HG03460 (cell line): ENCODE measurements around the gene SRPK3.

Experiments used
- ATAC-seq: cut with Tn5 transposase; IDR thresholded peaks from one replicate; pipeline ENCODE4 v1.9.1; 2021; ENCODE audit not compliant: unreplicated experiment

The SRPK3 gene

DNA sequence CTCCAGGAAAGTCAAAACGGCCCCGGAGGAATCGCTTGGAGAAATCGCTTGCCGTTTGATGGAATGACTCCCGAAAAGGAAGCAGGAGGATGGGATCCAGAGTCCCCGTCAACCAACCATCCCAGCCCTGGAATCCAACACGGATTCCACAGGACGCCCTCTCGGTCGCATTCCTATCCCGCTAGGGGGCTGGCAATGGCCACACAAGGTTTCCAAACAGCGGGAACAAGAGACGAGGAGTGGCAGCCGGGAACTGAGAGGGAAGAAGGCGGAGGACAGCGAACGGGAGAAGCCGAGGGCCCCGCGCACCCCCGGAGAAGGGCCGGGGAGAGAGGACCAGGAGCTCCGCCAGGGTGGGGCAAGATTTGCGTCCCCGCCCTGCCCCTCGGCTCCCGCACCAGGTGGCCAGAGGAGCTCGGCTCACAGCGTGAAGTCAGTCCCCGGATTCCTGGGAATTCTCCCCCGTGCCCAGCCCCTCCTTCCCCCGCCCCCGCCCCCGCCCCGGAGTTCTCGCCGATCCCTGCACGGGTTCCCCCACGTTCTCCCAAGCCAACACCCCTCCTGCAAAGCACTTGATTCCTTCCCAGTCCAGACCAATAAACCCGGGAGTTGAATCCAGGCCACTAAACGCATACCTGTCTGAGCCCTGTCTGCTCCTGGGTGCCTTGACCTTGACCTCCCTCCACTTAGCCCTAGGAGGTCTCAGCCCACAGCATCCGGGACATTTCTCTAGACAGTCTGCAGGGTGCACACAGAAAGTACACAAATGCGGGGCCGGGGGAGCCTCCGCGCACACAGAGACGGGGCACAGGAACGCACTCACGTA is 48.1 kb downstream of the SRPK3 start:
- no peak for ATAC-seq

DNA sequence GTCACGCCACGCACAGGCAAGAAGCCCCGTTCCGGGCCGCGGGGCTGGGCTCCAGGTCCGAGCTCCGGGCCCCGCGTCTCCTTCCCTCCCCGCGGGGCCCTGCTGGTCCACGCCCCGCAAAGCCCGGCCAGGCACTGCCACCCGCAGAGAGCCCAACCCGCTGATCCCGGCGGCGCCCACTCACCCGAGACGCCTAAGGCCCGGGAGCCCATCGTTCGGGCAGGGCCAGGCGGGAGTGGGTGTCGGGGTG is 48.6 kb downstream of the SRPK3 start:
- ATAC-seq, result no peak

DNA sequence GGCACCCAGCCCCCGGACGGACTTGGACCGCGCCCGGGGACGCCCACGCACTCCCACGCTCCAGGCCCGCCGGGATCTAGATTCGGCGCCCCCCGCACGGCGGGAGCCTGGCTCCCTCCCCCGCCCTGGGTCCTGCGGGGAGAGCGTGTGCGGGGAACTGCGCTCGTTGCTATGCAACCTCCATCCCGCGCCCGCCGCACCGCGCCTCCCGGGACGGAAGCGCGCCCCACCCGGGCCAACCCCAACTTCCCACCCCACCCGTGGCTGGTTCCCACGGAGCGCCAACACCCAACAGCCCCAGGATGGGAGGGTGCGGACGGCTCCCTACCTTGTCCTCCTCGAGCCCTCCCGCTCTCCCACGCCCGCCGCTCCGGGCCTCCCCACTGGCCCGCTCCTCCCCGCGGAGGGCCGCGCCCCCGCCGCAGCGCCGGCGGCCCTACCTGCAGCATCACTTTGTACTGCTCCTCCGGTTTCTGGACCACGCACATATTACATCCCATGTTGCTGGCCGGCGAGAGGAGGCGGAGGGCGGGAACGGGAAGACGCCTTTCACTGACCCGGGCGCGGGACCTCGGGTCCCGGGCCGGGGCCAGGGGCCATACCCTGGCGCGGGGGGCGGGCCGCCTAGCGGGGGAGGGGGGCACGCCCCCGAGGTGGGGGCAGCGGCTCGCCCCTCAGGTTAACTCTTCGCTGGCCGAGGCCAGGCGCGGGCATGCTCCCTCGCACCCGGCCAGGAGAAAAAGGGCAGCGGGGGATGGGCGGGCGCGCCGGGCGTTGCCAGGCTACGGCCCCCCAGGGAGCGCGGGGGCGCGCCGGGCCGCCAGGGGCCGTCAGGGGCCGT is 49.2 kb downstream of the SRPK3 start, which contains the start of gene PDZD4:
TSS of gene PDZD4 (minus strand) at position 746 of the 841 bp plus-strand sequence. CDS start at position 500, 246 bp downstream.
- ATAC-seq, result no peak

DNA sequence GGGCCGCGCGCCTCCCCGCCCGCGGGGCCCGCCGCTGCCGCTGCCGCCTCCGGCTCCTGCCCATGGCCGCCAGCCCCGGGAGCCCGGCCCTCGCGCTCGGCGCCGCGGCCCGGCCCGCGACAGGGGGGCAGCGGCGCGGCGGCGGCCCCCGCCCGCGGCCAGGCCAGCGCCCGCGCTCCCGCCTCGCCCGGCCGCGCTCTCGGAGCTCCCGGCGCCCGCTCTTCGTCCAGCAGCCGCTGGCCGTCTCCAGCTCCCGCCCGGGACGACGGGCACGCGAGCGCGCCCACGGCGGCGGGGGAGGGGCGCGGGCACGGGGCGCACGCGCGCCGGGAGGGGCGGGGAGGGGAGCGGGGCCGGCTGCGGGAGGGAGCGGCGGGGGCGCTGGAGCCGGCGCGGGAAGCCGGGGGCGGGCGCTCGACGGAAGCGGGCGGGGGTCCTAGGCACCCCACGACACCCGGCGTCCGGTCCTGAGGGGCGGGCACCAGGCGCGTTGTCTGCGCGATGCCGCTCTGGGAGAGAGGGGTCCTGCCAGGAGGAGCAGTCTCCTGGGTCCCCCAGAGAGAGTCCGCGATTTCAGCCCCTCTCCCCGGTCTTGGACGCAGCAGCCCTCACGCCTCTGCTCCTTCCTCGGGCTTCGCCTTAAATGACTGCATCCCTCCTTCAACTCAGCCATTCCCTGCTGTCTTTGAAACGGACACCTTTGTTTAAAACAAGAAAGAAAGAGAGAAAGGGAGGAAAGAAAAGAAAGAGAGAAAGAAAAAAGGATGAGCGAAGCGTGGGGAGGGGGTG is 50.0 kb downstream of the SRPK3 start:
- ATAC-seq, result no peak

DNA sequence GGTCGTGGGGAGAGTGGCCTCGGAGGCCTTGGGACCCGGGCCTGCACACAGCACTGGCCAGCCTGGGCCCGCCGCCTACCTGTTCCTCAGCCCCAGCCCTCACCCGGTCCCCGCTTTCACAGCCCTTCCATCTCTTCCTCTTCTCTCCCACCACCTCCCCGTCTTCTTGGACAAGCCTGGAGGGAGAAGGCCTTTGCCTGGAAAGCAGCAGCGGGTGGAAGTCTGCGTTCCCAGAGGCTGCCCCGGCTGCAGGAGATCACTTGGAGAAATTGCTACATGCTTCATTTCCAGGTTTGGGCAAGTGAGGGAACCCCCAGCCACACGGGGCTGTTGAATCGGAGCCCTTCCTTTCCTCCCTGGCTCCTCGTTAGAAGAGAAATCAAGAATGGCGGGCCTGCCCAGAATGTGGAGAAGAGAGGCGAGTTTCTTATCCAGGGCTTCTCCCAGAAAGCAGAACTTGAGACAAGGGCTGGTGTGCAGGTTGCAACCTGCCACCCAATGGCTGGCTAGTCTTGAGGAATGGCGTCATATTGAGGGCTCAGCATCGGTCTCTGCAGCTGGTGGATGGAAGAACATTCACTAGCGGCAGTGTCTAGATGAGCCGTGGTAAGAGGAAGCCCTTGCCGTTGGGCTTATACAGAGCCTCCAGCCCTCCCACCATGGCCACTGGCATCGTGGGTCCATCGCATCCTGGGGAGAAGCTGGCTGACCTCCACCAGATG is 50.7 kb downstream of the SRPK3 start:
- ATAC-seq, result no peak

DNA sequence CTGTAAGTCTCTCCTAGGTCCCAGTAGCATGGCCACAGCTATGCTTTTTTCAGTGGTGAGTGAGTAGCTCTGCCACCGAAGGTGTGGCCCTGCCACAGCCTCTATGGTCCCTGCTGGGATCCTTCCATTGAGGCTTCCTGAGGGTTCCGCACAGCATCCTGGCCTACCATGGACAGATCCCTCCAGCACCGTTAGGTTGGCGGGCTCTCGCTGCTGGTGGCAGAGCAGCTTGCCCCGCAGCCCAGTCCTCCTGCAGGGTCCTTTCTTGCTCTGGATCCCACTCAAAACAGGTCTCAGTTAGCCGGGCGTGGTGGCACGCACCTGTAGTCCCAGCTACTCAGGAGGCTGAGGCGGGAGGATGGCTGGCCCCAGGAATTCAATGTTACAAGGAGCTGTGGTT is 51.9 kb downstream of the SRPK3 start:
- no peak for ATAC-seq
